Kidney (tissue), 14 donors: ENCODE results near the gene GRIK3. TPM values are rescaled to one million over a fixed set of nuclear protein-coding genes. Genes with fewer than 3 reads are reported as not detected.

Experiments used
- DNase-seq, 5 donors: peaks; one replicate each; pipeline ENCODE4 v3.0.0-alpha.2; 2013 to 2020
- FAIRE-seq: peaks from 2 replicates; lab custom pipeline; 2012; peaks lifted over from hg19 to GRCh38; lab: Jason Lieb, UNC
- H3K27ac ChIP-seq, 2 donors: one replicate each; pipeline ENCODE4 v1.7.0; 2013; ENCODE audit warnings: low read depth in 2 of 2, low read length in 2 of 2, inconsistent platforms in 1 of 2
- H3K27me3 ChIP-seq: one replicate; pipeline ENCODE4 v1.7.1; 2013; ENCODE audit warnings: low read length, inconsistent platforms; ENCODE audit not compliant: control insufficient read depth, insufficient read depth
- H3K36me3 ChIP-seq, 3 donors: one replicate each; pipeline versions ENCODE4 v1.7.0 to v1.7.1; 2013; ENCODE audit warnings: low read length in 3 of 3, control low read depth in 1 of 3, inconsistent platforms in 1 of 3; ENCODE audit not compliant: insufficient read depth in 3 of 3, control insufficient read depth in 2 of 3
- H3K4me1 ChIP-seq, 3 donors: one replicate each; pipeline versions ENCODE4 v1.7.0 to v1.7.1; 2013; ENCODE audit warnings: low read length in 3 of 3, inconsistent platforms in 1 of 3, low read depth in 1 of 3; ENCODE audit not compliant: control insufficient read depth in 2 of 3, insufficient read depth in 2 of 3
- H3K4me3 ChIP-seq, 3 donors: one replicate each; pipeline versions ENCODE4 v1.7.0 to v1.8.1; 2013; ENCODE audit warnings: low read length in 3 of 3, control low read depth in 1 of 3, inconsistent platforms in 1 of 3
- H3K9ac ChIP-seq, 3 donors: one replicate each; pipeline versions ENCODE4 v1.7.0 to v1.7.1; 2013; ENCODE audit warnings: low read length in 3 of 3, control low read depth in 1 of 3, inconsistent platforms in 1 of 3
- H3K9me3 ChIP-seq, 3 donors: one replicate each; pipeline versions ENCODE4 v1.7.0 to v1.7.1; 2013; ENCODE audit warnings: low read length in 3 of 3, control low read depth in 1 of 3, inconsistent platforms in 1 of 3; ENCODE audit not compliant: control insufficient read depth in 2 of 3, insufficient read depth in 1 of 3
- CTCF ChIP-seq: IDR thresholded peaks from 3 replicates; pipeline ENCODE4 v1.5.1; 2012; ENCODE audit warnings: mild to moderate bottlenecking, moderate library complexity, borderline replicate concordance; ENCODE audit not compliant: insufficient read depth; ENCODE audit errors: extremely low read depth
- intact Hi-C: fragments of 100-400 bp; cut with DNase I; formaldehyde crosslinking; loops from one replicate; pipeline ENCODE4 v1.11.1; 2022
- polyA plus RNA-seq: library from polyadenylated mRNA; stranded (reverse); fragments of 350-450 nt; fragmentation: Illumina TruSeq; extraction: RNeasy Lipid Tissue Mini Kit (QIAGEN cat#74804); gene quantifications from one replicate; pipeline ENCODE4 v1.2.3, GENCODE V29; 2014; ENCODE audit warnings: low read depth, low replicate concordance; ENCODE audit not compliant: insufficient read depth
- total RNA-seq: library from RNA; stranded (reverse); fragmentation: NEBNext Ultra II Directional; extraction: Animal tissue kit (Norgen Biotek cat#: 25700); gene quantifications from one replicate; pipeline ENCODE4 v1.2.1, GENCODE V29; 2021
- donor health status: control.
- donor health status: control.
- donor health status: control.
- donor health status: control.
- donor health status: control.
- donor health status: DM: yes; HTN: yes; CAD: no.
- donor health status: Normal renal cell carcinoma (clear cell type).

The GRIK3 gene
- total and polyA plus RNA-seq, 2 donors from 2014 or later = 0.06 to 0.38 TPM

- Histone ChIP-seq H3K4me1 (no peaks in the 10 kb centered on the region), H3K9me3 (no peaks in the 10 kb centered on the region), H3K4me3 (no peak overlapping the region), H3K27ac (no peak overlapping the region), H3K27me3 (peaks cover 24% of the 10 kb centered on the region), H3K36me3 (no peaks in the 10 kb centered on the region), H3K9ac (no peak overlapping the region)
- TF ChIP-seq CTCF = no peak
- FAIRE-seq (no peak), DNase-seq (peak in 1 of 5 donors; percentile 52)
- intact Hi-C loops = no loop called here
Measured at GRCh38 chr1:37037690-37038089, 3.4 kb upstream of the GRIK3 start.

GRCh38 chr1:37036667-37037053 is 2.3 kb upstream of the GRIK3 start:
- FAIRE-seq = no peak
- peaks cover 35% of the 10 kb centered on the region for H3K27me3 ChIP-seq
- no peaks in the 10 kb centered on the region for H3K9me3 ChIP-seq
- DNase-seq = peak in 1 of 5 donors; percentile 13
- H3K9ac ChIP-seq = no peak overlapping the region
- H3K27ac ChIP-seq = no peak overlapping the region
- TF ChIP-seq CTCF = no peak
- intact Hi-C loops = no loop called here
- H3K4me3 ChIP-seq = no peak overlapping the region
- H3K36me3 ChIP-seq = no peaks in the 10 kb centered on the region
- H3K4me1 ChIP-seq = no peaks in the 10 kb centered on the region

GRCh38 chr1:37035796-37036666 is 1.7 kb upstream of the GRIK3 start:
- no peak for TF ChIP-seq CTCF
- Histone ChIP-seq H3K36me3 (no peaks in the 10 kb centered on the region), H3K9ac (no peak overlapping the region), H3K4me3 (no peak overlapping the region), H3K27me3 (peaks cover 41% of the 10 kb centered on the region), H3K27ac (no peak overlapping the region), H3K9me3 (no peaks in the 10 kb centered on the region), H3K4me1 (no peaks in the 10 kb centered on the region)
- FAIRE-seq = no peak
- intact Hi-C loops = no loop called here
- peak in 3 of 5 donors; percentile 24 to 30 (median 29) for DNase-seq
